COLO668 (cell line): ENCODE results near the gene PYROXD2.

Experiments
- DNase-seq: peaks from one replicate; lab custom pipeline; 2025; ENCODE audit not compliant: unreplicated experiment; lab: John Stamatoyannopoulos, UW

PYROXD2 gene

DNA sequence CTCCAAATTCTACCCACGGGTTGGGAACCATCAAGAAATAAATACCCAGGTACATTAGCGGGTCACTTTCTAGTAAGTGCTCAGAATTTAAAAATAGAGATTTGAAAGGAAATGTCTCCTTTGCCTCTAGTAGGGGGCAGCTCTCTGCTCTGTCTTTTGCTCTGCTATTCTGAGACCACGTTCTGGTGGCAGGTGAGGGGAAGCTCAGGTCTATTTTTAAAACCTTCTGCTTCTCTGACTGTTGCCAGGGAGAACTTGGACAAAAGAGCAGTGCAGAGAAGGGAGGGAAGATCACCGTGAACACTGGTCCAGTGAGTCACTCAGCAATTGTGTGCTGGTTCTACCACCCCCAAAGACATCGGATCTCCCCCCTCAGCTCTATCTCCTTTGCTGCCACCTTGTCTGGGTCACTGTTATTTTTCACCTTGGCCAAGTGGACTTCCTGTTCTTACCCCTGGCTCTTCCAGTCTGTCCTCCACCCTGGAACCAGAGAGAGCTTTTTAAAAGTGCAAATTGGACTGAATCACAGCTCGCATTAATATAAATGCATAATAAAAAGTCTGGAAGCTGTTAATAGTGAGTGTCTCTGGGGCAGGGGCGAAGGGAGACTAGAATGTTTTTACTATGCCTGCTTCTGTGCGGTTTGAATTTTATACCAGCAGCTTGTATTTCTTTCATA is 74.6 kb downstream of the PYROXD2 start:
- DNase-seq, result peak; percentile 46

DNA sequence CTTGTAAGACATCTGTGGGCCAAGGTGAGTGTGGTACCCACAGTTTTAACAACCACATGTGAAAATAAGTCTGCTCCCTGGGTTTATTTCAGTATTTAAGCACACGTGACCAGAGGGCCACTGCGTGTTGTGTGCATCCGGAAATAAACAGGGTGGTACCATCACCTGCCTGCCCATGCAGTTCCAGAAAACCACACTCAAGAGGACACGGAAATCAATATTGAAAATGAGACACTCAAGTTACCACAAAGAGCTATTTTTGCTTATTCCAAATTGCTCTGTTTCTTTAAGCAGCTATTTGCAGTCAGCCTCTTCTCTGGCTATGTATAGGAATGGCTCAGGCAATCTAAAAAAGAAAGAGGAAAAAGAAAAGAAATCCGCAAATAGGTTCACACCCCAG is 75.2 kb downstream of the PYROXD2 start:
- DNase-seq, result peak; percentile 53

DNA sequence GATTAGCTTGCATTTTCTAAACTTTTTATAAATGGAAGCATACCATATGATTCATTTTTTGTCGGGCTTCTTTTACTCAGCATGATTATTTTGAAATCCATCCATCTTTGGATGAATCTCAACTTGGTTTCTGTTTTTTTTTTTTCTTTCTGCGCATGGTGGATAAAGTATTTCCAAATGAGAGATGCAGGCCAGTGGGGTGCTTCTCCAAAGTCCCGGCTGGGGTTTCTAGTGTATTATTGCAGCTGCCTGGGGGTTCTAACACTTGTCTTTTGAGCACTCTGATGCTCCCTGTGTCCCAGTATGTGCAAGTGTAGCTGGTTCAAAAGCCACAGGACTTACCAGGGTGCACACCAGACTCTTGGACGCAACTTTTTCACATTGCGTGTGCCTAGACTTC is 76.1 kb downstream of the PYROXD2 start:
- DNase-seq, result no peak

DNA sequence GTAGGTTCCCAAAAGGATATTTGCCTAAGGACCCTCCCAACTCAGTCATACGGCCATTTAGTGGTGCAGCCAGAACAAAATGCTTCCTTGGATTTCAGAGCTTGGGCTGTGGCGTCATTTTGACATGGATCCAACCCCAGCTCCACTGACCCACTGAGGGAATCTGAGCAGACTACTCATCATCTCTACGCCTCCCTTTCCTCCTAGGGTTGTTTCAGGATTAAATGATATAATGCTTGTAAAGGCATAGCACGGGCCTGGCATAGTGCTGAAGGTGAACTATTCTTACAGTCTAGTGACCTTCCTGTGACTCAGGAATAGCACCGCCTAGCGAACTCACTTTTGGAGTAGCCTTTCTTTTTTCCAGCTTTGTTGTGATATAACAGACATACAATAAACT is 76.7 kb downstream of the PYROXD2 start:
- no peak for DNase-seq

DNA sequence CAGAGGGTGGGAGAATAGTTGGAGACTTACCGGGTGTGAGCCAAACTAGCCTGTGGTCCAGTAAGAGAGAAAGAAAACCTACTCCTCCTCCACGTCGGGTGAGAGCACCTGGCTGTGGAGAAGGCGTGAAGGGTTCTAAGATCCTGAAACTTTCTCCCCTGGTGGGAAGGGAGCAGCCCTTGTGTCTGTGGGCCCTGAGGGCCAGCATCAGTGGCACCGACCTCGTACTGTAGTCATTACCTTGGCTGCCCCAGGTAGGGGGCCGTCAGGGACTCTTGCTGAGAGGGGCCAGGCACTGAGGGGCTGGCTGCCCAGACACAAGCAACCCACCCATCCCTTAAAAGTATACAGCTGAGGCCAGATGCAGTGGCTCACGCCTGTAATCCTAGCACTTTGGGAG is 77.5 kb downstream of the PYROXD2 start:
- DNase-seq, result no peak
